SH-SY5Y (cell line): ENCODE measurements around the gene TMEM208.

Experiments
- GATA2 ChIP-seq: IDR thresholded peaks from 2 replicates; pipeline ENCODE4 v1.6.1; 2011; ENCODE audit warnings: mild to moderate bottlenecking, low read depth, low read length
- GATA3 ChIP-seq: IDR thresholded peaks from 2 replicates; pipeline ENCODE4 v1.6.1; 2011; ENCODE audit warnings: low read depth, mild to moderate bottlenecking, low read length, moderate library complexity

- TF ChIP-seq GATA2 (no peak), GATA3 (no peak)
These were observed 37.3 kb downstream of the TMEM208 start for GRCh38 chr16:67264277-67264676.
